Astrocyte (in vitro differentiated cells and primary cell): ENCODE data around the gene IL2RA. TPM values are rescaled to one million over a fixed set of nuclear protein-coding genes. Genes with fewer than 3 reads are reported as not detected.

Experiments
- DNase-seq: peaks from one replicate; pipeline ENCODE4 v3.0.0-alpha.2; 2010; ENCODE audit warnings: low read depth
- FAIRE-seq: peaks from 2 replicates; lab custom pipeline; 2011; peaks lifted over from hg19 to GRCh38; lab: Jason Lieb, UNC
- H2AFZ ChIP-seq: 2 replicates; pipeline ENCODE4 v1.6.0; 2012; ENCODE audit warnings: low read depth, low read length, inconsistent platforms
- H3K27ac ChIP-seq: 2 replicates; pipeline ENCODE4 v1.5.1; 2011; ENCODE audit warnings: low read depth, low read length, inconsistent platforms
- H3K27me3 ChIP-seq: 2 replicates; pipeline ENCODE4 v1.6.0; 2011; ENCODE audit warnings: low read length, inconsistent platforms; ENCODE audit not compliant: insufficient read depth
- H3K36me3 ChIP-seq: 2 replicates; pipeline ENCODE4 v1.5.1; 2011; ENCODE audit warnings: low read length, inconsistent platforms; ENCODE audit not compliant: insufficient read depth
- H3K4me1 ChIP-seq: 2 replicates; pipeline ENCODE4 v1.5.1; 2011; ENCODE audit warnings: low read length, inconsistent platforms; ENCODE audit not compliant: insufficient read depth
- H3K4me2 ChIP-seq: 2 replicates; pipeline ENCODE4 v1.6.0; 2012; ENCODE audit warnings: low read length, inconsistent platforms
- H3K4me3 ChIP-seq: 2 replicates; pipeline ENCODE4 v1.5.1; 2011; ENCODE audit warnings: low read depth, mild to moderate bottlenecking, low read length, inconsistent platforms; ENCODE audit not compliant: insufficient read depth
- H3K79me2 ChIP-seq: 2 replicates; pipeline ENCODE4 v1.6.0; 2012; ENCODE audit warnings: mild to moderate bottlenecking, low read length, inconsistent platforms; ENCODE audit not compliant: insufficient read depth
- H3K9ac ChIP-seq: 2 replicates; pipeline ENCODE4 v1.6.0; 2012; ENCODE audit warnings: mild to moderate bottlenecking, low read length, inconsistent platforms
- H3K9me3 ChIP-seq: 2 replicates; pipeline ENCODE4 v1.5.1; 2012; ENCODE audit warnings: low read depth, mild to moderate bottlenecking, low read length, inconsistent platforms; ENCODE audit not compliant: insufficient read depth
- H4K20me1 ChIP-seq: 2 replicates; pipeline ENCODE4 v1.6.0; 2012; ENCODE audit warnings: low read length, inconsistent platforms; ENCODE audit not compliant: insufficient read depth
- H3K27ac Mint-ChIP-seq: one replicate; pipeline ENCODE4 v1.8.0; 2021; ENCODE audit warnings: mild to moderate bottlenecking, mixed read lengths; ENCODE audit not compliant: unreplicated experiment
- H3K27me3 Mint-ChIP-seq: one replicate; pipeline ENCODE4 v1.8.0; 2021; ENCODE audit warnings: low read depth, mixed read lengths; ENCODE audit not compliant: unreplicated experiment
- H3K36me3 Mint-ChIP-seq: one replicate; pipeline ENCODE4 v1.8.0; 2021; ENCODE audit warnings: low read depth, mixed read lengths; ENCODE audit not compliant: unreplicated experiment
- H3K4me1 Mint-ChIP-seq: one replicate; pipeline ENCODE4 v1.8.0; 2021; ENCODE audit warnings: low read depth, mixed read lengths; ENCODE audit not compliant: unreplicated experiment
- H3K4me3 Mint-ChIP-seq: one replicate; pipeline ENCODE4 v1.8.0; 2021; ENCODE audit warnings: mild to moderate bottlenecking, moderate library complexity, mixed read lengths; ENCODE audit not compliant: unreplicated experiment
- H3K9me3 Mint-ChIP-seq: one replicate; pipeline ENCODE4 v1.8.0; 2021; ENCODE audit warnings: mild to moderate bottlenecking, mixed read lengths; ENCODE audit not compliant: unreplicated experiment
- EZH2 ChIP-seq: IDR thresholded peaks from 2 replicates; pipeline ENCODE4 v1.6.1; 2012; ENCODE audit warnings: mild to moderate bottlenecking, low read length, inconsistent platforms; ENCODE audit not compliant: insufficient read depth
- total RNA-seq: library from RNA; stranded (reverse); gene quantifications from 2 replicates; pipeline ENCODE4 v1.2.1, GENCODE V29; 2021
- TF ChIP-seq, protein P1 (sequence below): IDR thresholded peaks from 2 replicates; pipeline ENCODE4 v1.5.1; 2011; ENCODE audit warnings: low read depth, mild to moderate bottlenecking, inconsistent platforms, low read length, moderate library complexity; ENCODE audit not compliant: insufficient read depth

IL2RA gene
- total RNA-seq, 1 donor from 2014 or later, result not detected

DNA sequence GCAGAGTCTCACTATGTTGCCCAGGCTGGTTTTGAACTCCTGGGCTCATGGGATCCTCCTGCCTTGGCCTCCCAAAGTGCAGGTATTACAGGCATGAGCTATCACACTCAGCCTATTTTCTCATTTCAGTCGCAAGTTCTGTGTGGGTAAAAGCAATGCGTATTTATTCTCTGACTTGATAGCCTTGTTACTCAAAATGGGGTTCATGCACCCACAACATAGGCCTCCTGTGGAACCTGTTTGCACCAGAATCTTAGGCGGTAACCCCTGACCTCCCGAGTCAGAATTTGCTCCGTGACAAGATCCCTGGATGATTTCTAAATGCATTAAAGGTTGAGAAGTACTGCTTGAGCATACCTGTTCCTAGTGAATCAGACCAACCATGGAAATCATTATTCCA, 7.3 kb downstream of the IL2RA start:
- Histone ChIP-seq H2AFZ (no peak overlapping the region), H4K20me1 (no peaks in the 10 kb centered on the region), H3K27me3 (peaks cover 18% of the 10 kb centered on the region), H3K36me3 (no peaks in the 10 kb centered on the region), H3K9me3 (no peaks in the 10 kb centered on the region), H3K9ac (no peak overlapping the region), H3K79me2 (no peaks in the 10 kb centered on the region), H3K27ac (no peak overlapping the region), H3K4me2 (no peak overlapping the region), H3K4me3 (no peak overlapping the region), H3K4me1 (no peaks in the 10 kb centered on the region)
- peaks cover 6% of the 10 kb centered on the region for H3K4me1 Mint-ChIP-seq
- no peak overlapping the region for H3K4me3 Mint-ChIP-seq
- FAIRE-seq (no peak), DNase-seq (no peak)
- H3K36me3 Mint-ChIP-seq, result no peaks in the 10 kb centered on the region
- TF ChIP-seq EZH2, result no peak
- TF ChIP-seq, protein P1, sequence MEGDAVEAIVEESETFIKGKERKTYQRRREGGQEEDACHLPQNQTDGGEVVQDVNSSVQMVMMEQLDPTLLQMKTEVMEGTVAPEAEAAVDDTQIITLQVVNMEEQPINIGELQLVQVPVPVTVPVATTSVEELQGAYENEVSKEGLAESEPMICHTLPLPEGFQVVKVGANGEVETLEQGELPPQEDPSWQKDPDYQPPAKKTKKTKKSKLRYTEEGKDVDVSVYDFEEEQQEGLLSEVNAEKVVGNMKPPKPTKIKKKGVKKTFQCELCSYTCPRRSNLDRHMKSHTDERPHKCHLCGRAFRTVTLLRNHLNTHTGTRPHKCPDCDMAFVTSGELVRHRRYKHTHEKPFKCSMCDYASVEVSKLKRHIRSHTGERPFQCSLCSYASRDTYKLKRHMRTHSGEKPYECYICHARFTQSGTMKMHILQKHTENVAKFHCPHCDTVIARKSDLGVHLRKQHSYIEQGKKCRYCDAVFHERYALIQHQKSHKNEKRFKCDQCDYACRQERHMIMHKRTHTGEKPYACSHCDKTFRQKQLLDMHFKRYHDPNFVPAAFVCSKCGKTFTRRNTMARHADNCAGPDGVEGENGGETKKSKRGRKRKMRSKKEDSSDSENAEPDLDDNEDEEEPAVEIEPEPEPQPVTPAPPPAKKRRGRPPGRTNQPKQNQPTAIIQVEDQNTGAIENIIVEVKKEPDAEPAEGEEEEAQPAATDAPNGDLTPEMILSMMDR, result no peak
- H3K27ac Mint-ChIP-seq, result no peak overlapping the region
- H3K9me3 Mint-ChIP-seq, result peaks cover 2% of the 10 kb centered on the region
- peaks cover 15% of the 10 kb centered on the region for H3K27me3 Mint-ChIP-seq

DNA sequence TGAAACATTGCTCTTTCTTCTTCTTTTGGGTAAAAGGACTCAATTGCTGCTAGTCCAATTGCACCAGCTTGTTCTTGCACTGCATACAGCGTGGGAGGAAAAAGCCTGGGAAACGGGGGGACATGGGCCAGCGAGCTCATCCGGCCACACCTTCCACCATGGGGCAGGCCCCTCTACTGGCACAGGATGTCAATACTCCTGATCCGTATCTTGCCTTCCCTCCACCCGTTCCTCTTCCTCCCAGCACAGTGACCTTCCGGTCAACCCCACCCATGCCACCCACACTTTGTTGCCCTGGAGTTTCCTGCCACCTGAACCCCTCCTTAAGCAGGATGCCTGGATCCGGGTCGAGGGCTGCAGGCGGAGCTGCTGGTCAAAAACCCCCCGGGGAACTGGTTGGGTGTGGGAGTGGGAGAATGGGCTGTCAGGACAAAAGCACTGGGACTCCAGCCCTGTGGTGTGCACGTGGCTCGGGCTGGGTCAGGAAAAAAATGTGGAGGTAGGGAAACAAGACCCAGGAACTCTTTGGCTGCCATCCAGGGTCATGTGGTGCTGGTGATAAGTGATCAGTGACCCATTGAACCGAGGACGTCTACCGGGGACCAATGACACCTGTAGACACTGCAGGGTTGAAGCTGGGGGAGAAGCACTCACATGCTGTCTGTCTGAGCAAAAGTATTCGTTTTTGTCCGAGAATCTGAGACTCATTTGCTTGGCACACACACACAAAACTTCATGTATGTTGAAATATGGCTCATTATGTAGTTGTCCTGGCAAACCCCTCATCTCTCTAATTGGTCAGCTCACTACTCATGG, 8.1 kb downstream of the IL2RA start:
- no peak overlapping the region for H2AFZ ChIP-seq
- peaks cover 16% of the 10 kb centered on the region for H3K27me3 ChIP-seq
- no peak overlapping the region for H3K27ac ChIP-seq
- H3K4me3 ChIP-seq, result no peak overlapping the region
- no peaks in the 10 kb centered on the region for H3K79me2 ChIP-seq
- TF ChIP-seq, protein P1, result no peak
- no peak for TF ChIP-seq EZH2
- H3K4me1 ChIP-seq, result no peaks in the 10 kb centered on the region
- Mint-ChIP-seq H3K4me3 (no peak overlapping the region), H3K4me1 (peaks cover 6% of the 10 kb centered on the region), H3K9me3 (no peaks in the 10 kb centered on the region), H3K27ac (no peak overlapping the region), H3K36me3 (no peaks in the 10 kb centered on the region), H3K27me3 (peaks cover 20% of the 10 kb centered on the region)
- H3K9ac ChIP-seq, result no peak overlapping the region
- H3K36me3 ChIP-seq, result no peaks in the 10 kb centered on the region
- no peak overlapping the region for H3K4me2 ChIP-seq
- no peaks in the 10 kb centered on the region for H3K9me3 ChIP-seq
- DNase-seq, result no peak
- no peaks in the 10 kb centered on the region for H4K20me1 ChIP-seq
- no peak for FAIRE-seq

DNA sequence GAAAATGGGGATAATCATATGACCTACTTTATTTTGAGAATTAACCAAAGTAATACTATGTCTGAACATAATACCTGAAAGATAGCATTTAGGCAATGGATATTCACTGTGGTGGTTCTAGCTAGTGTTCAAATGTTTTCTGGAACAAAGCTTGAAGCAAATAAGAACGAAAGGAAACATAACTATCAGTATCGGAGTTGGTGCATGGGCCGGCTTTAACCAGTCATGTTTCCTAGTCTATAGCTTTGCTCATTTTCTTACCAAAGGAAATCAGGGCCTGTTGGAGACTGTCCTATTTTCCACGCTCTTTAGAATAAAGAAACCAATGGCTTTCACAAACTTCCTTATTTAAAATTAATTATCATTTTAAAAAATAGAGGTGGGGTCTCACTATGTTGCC, 8.9 kb downstream of the IL2RA start:
- H3K9me3 ChIP-seq, result no peaks in the 10 kb centered on the region
- Mint-ChIP-seq H3K27ac (no peak overlapping the region), H3K27me3 (peaks cover 27% of the 10 kb centered on the region), H3K9me3 (no peaks in the 10 kb centered on the region), H3K36me3 (no peaks in the 10 kb centered on the region), H3K4me3 (no peak overlapping the region), H3K4me1 (peaks cover 6% of the 10 kb centered on the region)
- no peak overlapping the region for H3K9ac ChIP-seq
- no peak for DNase-seq
- no peaks in the 10 kb centered on the region for H3K36me3 ChIP-seq
- no peak overlapping the region for H2AFZ ChIP-seq
- TF ChIP-seq EZH2, result no peak
- TF ChIP-seq, protein P1, result no peak
- no peaks in the 10 kb centered on the region for H3K79me2 ChIP-seq
- H3K4me2 ChIP-seq, result no peak overlapping the region
- no peaks in the 10 kb centered on the region for H4K20me1 ChIP-seq
- H3K4me1 ChIP-seq, result no peaks in the 10 kb centered on the region
- H3K27me3 ChIP-seq, result peaks cover 9% of the 10 kb centered on the region
- no peak overlapping the region for H3K4me3 ChIP-seq
- no peak overlapping the region for H3K27ac ChIP-seq
- FAIRE-seq, result no peak
